WERI-Rb-1 (cell line): ENCODE measurements around the gene GLS.

Experiments
- DNase-seq: peaks from one replicate; pipeline ENCODE4 v3.0.0-alpha.2; 2020
- H3K27ac ChIP-seq: fragments of 250-450 bp; sonication (Bioruptor Pico); 2 replicates; pipeline ENCODE4 v1.5.1; 2020; ENCODE audit warnings: mild to moderate bottlenecking, moderate library complexity
- H3K27me3 ChIP-seq: fragments of 250-450 bp; sonication (Bioruptor Pico); 2 replicates; pipeline ENCODE4 v1.5.1; 2021; ENCODE audit warnings: mild to moderate bottlenecking, low read depth, moderate library complexity; ENCODE audit not compliant: insufficient read depth, severe bottlenecking
- H3K36me3 ChIP-seq: fragments of 250-450 bp; sonication (Bioruptor Pico); 2 replicates; pipeline ENCODE4 v1.5.1; 2020; ENCODE audit warnings: mild to moderate bottlenecking, moderate library complexity
- H3K4me3 ChIP-seq: 2 replicates; pipeline ENCODE4 v1.5.1; 2011; ENCODE audit warnings: low read depth, mild to moderate bottlenecking, control low read depth, low read length
- H3K9me3 ChIP-seq: fragments of 250-450 bp; sonication (Bioruptor Pico); 2 replicates; pipeline ENCODE4 v1.5.1; 2021; ENCODE audit warnings: mild to moderate bottlenecking, moderate library complexity; ENCODE audit not compliant: severe bottlenecking
- TF ChIP-seq, protein P1 (sequence below): IDR thresholded peaks from 2 replicates; pipeline ENCODE4 v1.5.1; 2011; ENCODE audit warnings: low read depth, mild to moderate bottlenecking, control low read depth, inconsistent platforms, low read length

GLS gene

DNA sequence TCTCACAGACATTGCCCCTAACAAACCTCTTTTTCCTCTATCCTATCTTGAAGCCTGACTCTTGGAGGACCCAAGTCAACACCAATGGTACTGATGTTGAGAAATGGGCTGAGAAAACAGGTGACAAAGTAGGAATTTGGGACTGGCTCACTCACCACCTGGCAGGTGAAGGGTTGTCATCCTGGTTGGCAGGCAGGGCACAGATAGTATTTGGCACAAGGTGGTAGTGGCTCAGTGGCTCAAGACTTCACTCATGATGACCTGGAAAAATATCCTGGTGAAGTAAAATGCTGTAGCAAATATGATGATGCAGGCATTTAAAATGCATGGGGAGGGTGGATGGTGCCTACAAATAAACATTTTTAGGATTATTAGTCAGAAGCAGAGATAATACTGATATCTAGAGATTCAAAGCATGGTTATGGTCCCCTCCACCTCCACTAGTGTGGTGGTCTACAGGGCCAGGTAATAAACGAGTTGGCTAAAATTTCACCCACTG, 38.0 kb upstream of the GLS start:
- Histone ChIP-seq H3K27me3 (no peaks in the 10 kb centered on the region), H3K36me3 (no peaks in the 10 kb centered on the region), H3K27ac (no peak overlapping the region), H3K9me3 (no peaks in the 10 kb centered on the region), H3K4me3 (no peak overlapping the region)
- no peak for DNase-seq
- TF ChIP-seq, protein P1, sequence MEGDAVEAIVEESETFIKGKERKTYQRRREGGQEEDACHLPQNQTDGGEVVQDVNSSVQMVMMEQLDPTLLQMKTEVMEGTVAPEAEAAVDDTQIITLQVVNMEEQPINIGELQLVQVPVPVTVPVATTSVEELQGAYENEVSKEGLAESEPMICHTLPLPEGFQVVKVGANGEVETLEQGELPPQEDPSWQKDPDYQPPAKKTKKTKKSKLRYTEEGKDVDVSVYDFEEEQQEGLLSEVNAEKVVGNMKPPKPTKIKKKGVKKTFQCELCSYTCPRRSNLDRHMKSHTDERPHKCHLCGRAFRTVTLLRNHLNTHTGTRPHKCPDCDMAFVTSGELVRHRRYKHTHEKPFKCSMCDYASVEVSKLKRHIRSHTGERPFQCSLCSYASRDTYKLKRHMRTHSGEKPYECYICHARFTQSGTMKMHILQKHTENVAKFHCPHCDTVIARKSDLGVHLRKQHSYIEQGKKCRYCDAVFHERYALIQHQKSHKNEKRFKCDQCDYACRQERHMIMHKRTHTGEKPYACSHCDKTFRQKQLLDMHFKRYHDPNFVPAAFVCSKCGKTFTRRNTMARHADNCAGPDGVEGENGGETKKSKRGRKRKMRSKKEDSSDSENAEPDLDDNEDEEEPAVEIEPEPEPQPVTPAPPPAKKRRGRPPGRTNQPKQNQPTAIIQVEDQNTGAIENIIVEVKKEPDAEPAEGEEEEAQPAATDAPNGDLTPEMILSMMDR: no peak

DNA sequence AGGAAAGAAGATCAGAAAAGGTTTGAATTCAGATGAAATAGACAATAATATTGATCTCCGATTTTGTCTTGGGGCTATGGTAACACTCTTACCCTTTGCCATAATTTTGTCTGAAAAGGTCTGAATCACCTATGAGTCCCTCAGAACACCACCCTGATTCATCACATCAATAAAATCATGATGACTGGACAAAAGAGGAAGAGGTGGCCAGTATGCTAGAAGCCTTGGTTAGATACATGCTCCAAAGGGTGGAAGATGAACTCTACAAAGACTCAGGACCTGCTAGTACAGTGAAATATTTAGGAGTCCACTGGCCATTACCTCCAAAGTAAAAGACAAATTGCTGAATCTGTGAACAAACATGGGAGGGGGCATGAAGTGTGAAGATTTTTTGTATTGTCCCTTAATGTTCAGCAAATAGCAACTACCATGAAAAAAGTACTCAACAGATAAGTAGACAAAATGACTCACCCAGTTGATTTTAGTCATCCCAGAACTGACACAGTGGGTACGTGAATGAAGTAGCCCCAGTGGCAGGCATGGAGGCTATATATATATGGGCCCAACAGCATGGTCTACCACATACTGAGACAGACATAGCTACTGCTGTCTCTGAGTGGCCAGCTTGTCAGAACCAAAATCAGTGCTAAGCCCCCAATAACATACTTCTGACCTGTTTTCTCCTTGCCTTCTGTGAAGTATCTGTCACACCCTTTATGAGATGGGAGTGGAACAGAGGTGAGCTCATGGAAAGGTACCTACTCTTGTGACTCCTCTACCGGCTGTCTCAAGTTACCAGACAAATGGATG, 36.5 kb upstream of the GLS start:
- Histone ChIP-seq H3K4me3 (no peak overlapping the region), H3K27me3 (no peaks in the 10 kb centered on the region), H3K27ac (no peak overlapping the region), H3K36me3 (no peaks in the 10 kb centered on the region), H3K9me3 (no peaks in the 10 kb centered on the region)
- TF ChIP-seq, protein P1: no peak
- no peak for DNase-seq

DNA sequence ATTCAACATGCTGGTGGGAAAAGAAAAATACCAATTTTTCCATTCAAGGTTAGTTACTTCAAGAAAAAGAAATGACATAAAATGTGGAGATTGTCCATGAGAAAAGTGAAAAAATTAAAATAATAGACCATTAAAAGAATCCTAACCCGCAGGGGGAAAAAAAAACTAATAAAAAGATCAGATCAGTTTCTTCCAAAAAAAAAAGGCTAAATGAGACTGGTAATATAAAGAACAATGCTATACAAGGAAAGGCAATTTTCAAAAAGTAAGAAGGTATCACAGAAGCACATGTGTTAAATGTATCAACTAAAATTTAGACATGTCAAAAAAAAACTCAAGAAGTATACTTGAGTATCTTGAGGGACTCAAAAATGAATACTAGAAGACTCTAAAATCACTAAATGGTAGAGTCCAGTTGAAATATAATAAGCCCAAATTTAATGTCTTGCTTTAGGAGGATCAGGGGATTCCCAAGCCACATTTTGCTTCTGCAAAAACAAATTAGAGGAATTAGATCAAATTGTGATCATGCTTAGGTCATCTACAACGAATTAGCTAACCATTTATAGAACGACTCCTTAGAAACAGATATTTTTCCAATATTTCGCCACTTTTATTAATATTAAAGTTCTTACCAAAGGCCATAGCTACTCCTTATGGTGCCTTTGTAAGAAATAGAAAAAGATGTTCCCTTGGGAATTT, 35.8 kb upstream of the GLS start:
- no peak overlapping the region for H3K4me3 ChIP-seq
- H3K27me3 ChIP-seq: no peaks in the 10 kb centered on the region
- TF ChIP-seq, protein P1: no peak
- H3K36me3 ChIP-seq: no peaks in the 10 kb centered on the region
- no peak overlapping the region for H3K27ac ChIP-seq
- no peaks in the 10 kb centered on the region for H3K9me3 ChIP-seq
- DNase-seq: no peak

- H3K27me3 ChIP-seq: no peaks in the 10 kb centered on the region
- no peak for DNase-seq
- H3K27ac ChIP-seq: no peak overlapping the region
- TF ChIP-seq, protein P1: no peak
- H3K9me3 ChIP-seq: no peaks in the 10 kb centered on the region
- H3K4me3 ChIP-seq: no peak overlapping the region
- H3K36me3 ChIP-seq: no peaks in the 10 kb centered on the region
Measured at GRCh38 chr2:190846746-190847145, 33.9 kb upstream of the GLS start.

DNA sequence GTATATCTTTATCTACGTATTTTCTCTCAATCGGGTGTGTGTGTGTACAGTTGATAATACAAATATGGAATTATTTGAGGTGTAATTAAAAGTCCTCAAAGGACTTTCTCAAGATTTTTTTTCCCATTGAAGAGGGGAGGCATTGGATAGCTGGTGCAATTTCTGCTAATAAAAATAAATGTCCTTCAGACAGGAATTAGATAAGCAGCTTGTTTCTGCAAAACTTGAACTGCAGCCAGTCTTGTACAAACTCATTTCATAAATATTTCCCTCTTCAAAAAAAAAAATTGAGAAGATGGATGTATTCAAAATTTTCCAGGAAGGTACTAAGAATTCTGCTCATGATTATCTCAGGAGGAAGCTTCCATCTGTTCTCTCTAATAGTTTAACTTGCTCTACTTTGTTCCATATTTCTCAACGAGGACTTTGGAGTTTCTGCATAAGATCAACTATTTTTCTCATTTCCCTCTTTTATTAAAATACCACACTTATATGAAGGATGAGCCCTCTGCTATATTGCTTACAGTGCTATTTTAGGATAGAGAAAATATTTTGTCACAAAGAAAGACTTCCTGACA, 33.0 kb upstream of the GLS start:
- DNase-seq: no peak
- no peak overlapping the region for H3K27ac ChIP-seq
- no peaks in the 10 kb centered on the region for H3K9me3 ChIP-seq
- no peaks in the 10 kb centered on the region for H3K36me3 ChIP-seq
- H3K4me3 ChIP-seq: no peak overlapping the region
- H3K27me3 ChIP-seq: no peaks in the 10 kb centered on the region
- TF ChIP-seq, protein P1: no peak
